Esophagus squamous epithelium (tissue), 5 donors: Measurements from ENCODE around the gene IWS1. TPM values are rescaled to one million over a fixed set of nuclear protein-coding genes. Genes with fewer than 3 reads are reported as not detected.

Experiments
- DNase-seq: peaks from one replicate; lab custom pipeline; 2025; lab: John Stamatoyannopoulos, UW
- H3K27ac ChIP-seq, 4 donors: fragments of 200-600 bp; sonication (generic); one replicate each; pipeline ENCODE4 v1.5.1; 2016 to 2019; ENCODE audit warnings: mild to moderate bottlenecking in 1 of 4
- H3K27me3 ChIP-seq, 4 donors: fragments of 200-600 bp; sonication (generic); 1 replicate in 3 of 4; 2 replicates in 1 of 4; pipeline versions ENCODE4 v1.5.1 to v1.6.0; 2017 to 2021; ENCODE audit warnings: antibody characterized with exemption in 1 of 4
- H3K36me3 ChIP-seq, 3 donors: fragments of 200-600 bp; sonication (generic); one replicate each; pipeline ENCODE4 v1.5.1; 2016 to 2019
- H3K4me1 ChIP-seq, 3 donors: fragments of 200-600 bp; sonication (generic); one replicate each; pipeline ENCODE4 v1.5.1; 2017 to 2019
- H3K4me3 ChIP-seq, 4 donors: fragments of 200-600 bp; sonication (generic); 1 replicate in 3 of 4; 2 replicates in 1 of 4; pipeline ENCODE4 v1.5.1; 2016 to 2019; ENCODE audit warnings: mild to moderate bottlenecking in 2 of 4, moderate library complexity in 1 of 4
- H3K9me3 ChIP-seq, 3 donors: fragments of 200-600 bp; sonication (generic); one replicate each; pipeline ENCODE4 v1.5.1; 2016 to 2019
- POLR2A ChIP-seq, 4 donors: fragments of 450-650 bp; IDR thresholded peaks; one replicate each; pipeline ENCODE4 v1.6.1; 2017; ENCODE audit warnings: antibody characterized with exemption in 4 of 4, mild to moderate bottlenecking in 4 of 4, moderate library complexity in 3 of 4
- WGBS, 2 donors: methylation state at CpG; one replicate each; pipeline ENCODE4 v1.1.5; 2018; 5-methylcytosine and 5-hydroxymethylcytosine counted together
- intact Hi-C: fragments of 100-400 bp; cut with DNase I; formaldehyde crosslinking; loops from one replicate; pipeline ENCODE4 v1.15.0; 2022
- total RNA-seq, 4 donors: library from RNA; depleted of rRNA; stranded (reverse); fragments of >200 nt; gene quantifications; one replicate each; pipeline ENCODE4 v1.1.0, GENCODE V29; 2016
- TF ChIP-seq, protein P1 (sequence below), 6 experiments: fragments of 450-650 bp in 4 of 6; fragments of 200-600 bp in 2 of 6; sonication (generic) in 2 of 6; IDR thresholded peaks; one replicate each; pipeline ENCODE4 v1.5.1; 2016 to 2019; ENCODE audit warnings: antibody characterized with exemption in 6 of 6, mild to moderate bottlenecking in 4 of 6, moderate library complexity in 4 of 6
- donor health status: DM: yes; HTN: yes; CAD: no.

IWS1 gene
- total RNA-seq, 4 donors from 2014 or later, result 22.0 to 34.1 (median 28.9) TPM

DNA sequence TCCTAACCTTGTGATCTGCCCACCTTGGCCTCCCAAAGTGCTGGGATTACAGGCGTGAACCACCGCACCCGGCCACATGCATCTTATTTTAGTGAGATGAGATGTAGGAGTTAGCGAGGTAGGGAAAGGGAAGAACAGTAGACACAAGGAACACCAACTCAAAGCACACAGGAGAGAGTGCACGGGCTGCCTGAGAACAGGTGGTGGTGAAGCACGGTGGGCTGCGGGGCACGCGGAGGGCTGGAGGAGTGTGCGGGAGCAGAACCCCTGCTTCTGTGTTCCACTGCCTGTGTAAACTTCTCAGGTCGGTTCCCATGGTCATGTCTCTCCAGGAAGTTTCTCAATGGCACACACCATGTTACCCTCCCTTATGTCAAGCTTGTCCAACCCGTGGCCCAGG lies 69.3 kb downstream of the IWS1 start:
- 87 to 91% methylated on average over 8 to 11 of the region's 12 CpGs for WGBS, 2 donors
- Histone ChIP-seq H3K9me3 (no peaks in the 10 kb centered on the region), H3K36me3 (no peaks in the 10 kb centered on the region), H3K4me3 (no peak overlapping the region), H3K4me1 (no peaks in the 10 kb centered on the region), H3K27ac (no peak overlapping the region), H3K27me3 (no peaks in the 10 kb centered on the region)
- intact Hi-C loops, result no loop called here
- TF ChIP-seq, protein P1, sequence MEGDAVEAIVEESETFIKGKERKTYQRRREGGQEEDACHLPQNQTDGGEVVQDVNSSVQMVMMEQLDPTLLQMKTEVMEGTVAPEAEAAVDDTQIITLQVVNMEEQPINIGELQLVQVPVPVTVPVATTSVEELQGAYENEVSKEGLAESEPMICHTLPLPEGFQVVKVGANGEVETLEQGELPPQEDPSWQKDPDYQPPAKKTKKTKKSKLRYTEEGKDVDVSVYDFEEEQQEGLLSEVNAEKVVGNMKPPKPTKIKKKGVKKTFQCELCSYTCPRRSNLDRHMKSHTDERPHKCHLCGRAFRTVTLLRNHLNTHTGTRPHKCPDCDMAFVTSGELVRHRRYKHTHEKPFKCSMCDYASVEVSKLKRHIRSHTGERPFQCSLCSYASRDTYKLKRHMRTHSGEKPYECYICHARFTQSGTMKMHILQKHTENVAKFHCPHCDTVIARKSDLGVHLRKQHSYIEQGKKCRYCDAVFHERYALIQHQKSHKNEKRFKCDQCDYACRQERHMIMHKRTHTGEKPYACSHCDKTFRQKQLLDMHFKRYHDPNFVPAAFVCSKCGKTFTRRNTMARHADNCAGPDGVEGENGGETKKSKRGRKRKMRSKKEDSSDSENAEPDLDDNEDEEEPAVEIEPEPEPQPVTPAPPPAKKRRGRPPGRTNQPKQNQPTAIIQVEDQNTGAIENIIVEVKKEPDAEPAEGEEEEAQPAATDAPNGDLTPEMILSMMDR (IDR thresholded peaks at IDR 0.05), result no peak
- no peak for TF ChIP-seq POLR2A (IDR thresholded peaks at IDR 0.05)
- DNase-seq, result no peak

GRCh38 chr2:127455566-127456493 lies 70.5 kb downstream of the IWS1 start:
- TF ChIP-seq, protein P1 (IDR thresholded peaks at IDR 0.05), result no peak
- no peak for TF ChIP-seq POLR2A (IDR thresholded peaks at IDR 0.05)
- intact Hi-C loops, result no loop called here
- no peaks in the 10 kb centered on the region for H3K9me3 ChIP-seq
- WGBS, 2 donors, result 78 to 83% methylated on average over 13 of the region's 13 CpGs
- H3K27me3 ChIP-seq, result no peaks in the 10 kb centered on the region
- no peaks in the 10 kb centered on the region for H3K4me1 ChIP-seq
- no peak overlapping the region for H3K27ac ChIP-seq
- no peaks in the 10 kb centered on the region for H3K36me3 ChIP-seq
- no peak overlapping the region for H3K4me3 ChIP-seq
- no peak for DNase-seq

DNA sequence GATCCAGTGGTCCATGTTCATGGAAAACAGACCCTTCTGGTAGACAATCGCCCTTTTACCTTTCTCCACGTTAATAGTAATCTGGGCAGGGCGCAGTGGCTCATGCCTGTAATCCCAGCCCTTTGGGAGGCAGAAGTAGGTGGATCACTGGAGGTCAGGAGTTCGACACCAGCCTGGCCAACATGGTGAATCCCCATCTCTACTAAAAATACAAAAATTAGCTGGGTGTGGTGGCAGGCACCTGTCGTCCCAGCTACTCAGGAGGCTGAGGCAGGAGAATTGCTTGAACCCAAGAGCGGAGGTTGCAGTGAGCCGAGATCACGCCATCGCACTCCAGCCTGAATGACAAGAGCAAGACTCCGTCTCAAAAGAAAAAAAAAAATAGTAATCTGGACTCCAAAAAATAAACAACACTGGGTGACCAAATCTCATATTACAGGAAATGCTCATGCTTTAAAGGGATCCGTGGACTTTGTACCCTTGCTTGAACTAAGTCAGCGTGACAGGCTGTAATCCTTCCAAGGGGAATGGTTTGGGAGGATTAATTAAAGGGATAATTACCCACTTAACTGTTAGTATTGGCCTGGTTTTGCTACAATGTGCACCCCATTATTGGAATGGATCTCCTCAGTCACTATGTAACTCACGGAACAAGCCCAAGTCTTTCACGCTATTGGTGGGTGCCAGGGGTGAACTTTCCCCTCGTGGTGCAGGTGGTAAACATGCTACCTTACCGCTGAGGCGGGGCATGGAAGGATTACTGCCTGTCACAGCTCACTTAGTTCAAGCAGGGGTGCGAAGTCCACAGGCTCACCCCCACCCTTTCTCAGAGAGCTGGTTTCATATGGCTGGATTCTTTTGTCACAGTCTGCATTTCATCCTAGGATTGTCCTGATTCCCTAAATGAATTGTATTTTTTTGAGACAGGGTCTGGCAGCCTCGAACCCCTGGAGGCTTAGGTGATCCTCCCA lies 71.4 kb downstream of the IWS1 start:
- TF ChIP-seq, protein P1 (IDR thresholded peaks at IDR 0.05), result no peak
- TF ChIP-seq POLR2A (IDR thresholded peaks at IDR 0.05), result no peak
- Histone ChIP-seq H3K4me3 (no peak overlapping the region), H3K36me3 (no peaks in the 10 kb centered on the region), H3K4me1 (no peaks in the 10 kb centered on the region), H3K27ac (no peak overlapping the region), H3K27me3 (no peaks in the 10 kb centered on the region), H3K9me3 (no peaks in the 10 kb centered on the region)
- DNase-seq, result no peak
- intact Hi-C loops, result no loop called here
- WGBS, 2 donors, result 80 to 87% methylated on average over 15 to 16 of the region's 19 CpGs

DNA sequence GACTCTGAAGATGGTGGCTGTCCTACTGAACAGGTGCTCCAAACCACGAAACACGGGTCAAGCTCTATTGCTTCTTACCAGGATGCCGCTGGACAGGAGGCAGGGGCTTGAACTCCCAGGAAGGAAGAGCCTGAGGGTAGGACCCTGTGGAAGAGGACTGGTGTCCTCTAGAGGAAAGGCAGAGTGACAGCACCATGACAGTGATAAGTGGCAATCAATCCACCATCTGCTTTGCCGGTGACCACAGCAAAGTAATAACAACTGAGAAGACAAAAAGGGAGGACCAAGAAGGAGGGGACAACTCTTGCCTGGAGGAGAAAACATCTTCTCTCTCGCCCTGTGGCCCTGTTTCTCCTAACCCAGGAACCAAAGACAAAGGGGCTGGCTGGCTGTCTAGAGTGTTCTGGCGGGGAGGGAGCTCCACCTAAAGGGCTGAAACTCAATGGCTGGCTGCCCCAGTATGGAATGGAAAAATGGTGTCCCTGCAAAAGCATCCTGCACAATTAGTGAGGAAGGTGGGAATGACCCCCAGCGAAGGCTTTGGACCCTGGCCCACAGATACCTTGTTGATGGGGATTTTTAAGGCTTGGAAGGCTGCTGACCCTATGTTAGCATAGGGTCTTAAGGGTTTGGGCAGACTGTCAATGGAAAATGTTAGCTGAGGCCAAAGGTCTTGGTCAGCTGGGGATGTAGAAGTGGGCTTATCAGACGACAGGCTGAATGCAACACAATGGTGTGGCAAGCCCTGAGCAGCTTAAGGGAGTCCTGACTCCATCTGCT lies 72.7 kb downstream of the IWS1 start:
- Histone ChIP-seq H3K9me3 (no peaks in the 10 kb centered on the region), H3K4me1 (no peaks in the 10 kb centered on the region), H3K4me3 (no peak overlapping the region), H3K36me3 (no peaks in the 10 kb centered on the region), H3K27ac (no peak overlapping the region), H3K27me3 (no peaks in the 10 kb centered on the region)
- DNase-seq, result no peak
- TF ChIP-seq, protein P1 (IDR thresholded peaks at IDR 0.05), result no peak
- TF ChIP-seq POLR2A (IDR thresholded peaks at IDR 0.05), result no peak
- WGBS, 2 donors, result 86 to 88% methylated on average over 5 to 7 of the region's 8 CpGs
- intact Hi-C loops, result no loop called here
